Measurements from ENCODE around the gene PRR35.

PRR35 gene

GRCh38 chr16:574021-574760 lies 14.0 kb downstream of the PRR35 start:
- Histone ChIP-seq H3K27me3 (ENCODE audit: control insufficient read depth in 1 of 2, insufficient read depth in 2 of 2, low read length in 2 of 2) (no peaks in the 10 kb centered on the region), H3K27ac (ENCODE audit: low read depth, low read length) (no peak overlapping the region), H3K4me3 (ENCODE audit: low read depth in 1 of 2, low read length in 2 of 2) (no peak overlapping the region), H3K36me3 (ENCODE audit: control insufficient read depth in 1 of 2, insufficient read depth in 2 of 2, low read length in 2 of 2) (peaks cover 0 to 12% of the 10 kb centered on the region in 2 donors), H3K9me3 (ENCODE audit: control insufficient read depth in 1 of 2, low read length in 2 of 2) (no peaks in the 10 kb centered on the region), H3K4me1 (ENCODE audit: control insufficient read depth in 1 of 2, insufficient read depth in 2 of 2, low read length in 2 of 2) (peaks cover 4 to 11% of the 10 kb centered on the region in 2 donors), H3K9ac (ENCODE audit: low read depth in 1 of 2, low read length in 2 of 2) (no peak overlapping the region)

- H3K9ac ChIP-seq (ENCODE audit: low read depth in 1 of 2, low read length in 2 of 2): no peak overlapping the region
- H3K27me3 ChIP-seq (ENCODE audit: control insufficient read depth in 1 of 2, insufficient read depth in 2 of 2, low read length in 2 of 2): no peaks in the 10 kb centered on the region
- no peak overlapping the region for H3K27ac ChIP-seq (ENCODE audit: low read depth, low read length)
- H3K4me3 ChIP-seq (ENCODE audit: low read depth in 1 of 2, low read length in 2 of 2): no peak overlapping the region
- peaks cover 0 to 12% of the 10 kb centered on the region in 2 donors for H3K36me3 ChIP-seq (ENCODE audit: control insufficient read depth in 1 of 2, insufficient read depth in 2 of 2, low read length in 2 of 2)
- no peaks in the 10 kb centered on the region for H3K9me3 ChIP-seq (ENCODE audit: control insufficient read depth in 1 of 2, low read length in 2 of 2)
- peaks cover 0 to 7% of the 10 kb centered on the region in 2 donors for H3K4me1 ChIP-seq (ENCODE audit: control insufficient read depth in 1 of 2, insufficient read depth in 2 of 2, low read length in 2 of 2)
Observed at GRCh38 chr16:575354-576196, 15.4 kb downstream of the PRR35 start.

- no peak overlapping the region for H3K27ac ChIP-seq (ENCODE audit: low read depth, low read length)
- peaks cover 0 to 12% of the 10 kb centered on the region in 2 donors for H3K36me3 ChIP-seq (ENCODE audit: control insufficient read depth in 1 of 2, insufficient read depth in 2 of 2, low read length in 2 of 2)
- no peaks in the 10 kb centered on the region for H3K4me1 ChIP-seq (ENCODE audit: control insufficient read depth in 1 of 2, insufficient read depth in 2 of 2, low read length in 2 of 2)
- H3K27me3 ChIP-seq (ENCODE audit: control insufficient read depth in 1 of 2, insufficient read depth in 2 of 2, low read length in 2 of 2): no peaks in the 10 kb centered on the region
- no peak overlapping the region for H3K4me3 ChIP-seq (ENCODE audit: low read depth in 1 of 2, low read length in 2 of 2)
- peak overlapping the region in 1 of 2 donors; percentile 18 for H3K9ac ChIP-seq (ENCODE audit: low read depth in 1 of 2, low read length in 2 of 2)
- H3K9me3 ChIP-seq (ENCODE audit: control insufficient read depth in 1 of 2, low read length in 2 of 2): no peaks in the 10 kb centered on the region
Observed at GRCh38 chr16:576197-576822, 16.1 kb downstream of the PRR35 start.

- Histone ChIP-seq H3K36me3 (ENCODE audit: control insufficient read depth in 1 of 2, insufficient read depth in 2 of 2, low read length in 2 of 2) (peaks cover 0 to 12% of the 10 kb centered on the region in 2 donors), H3K4me1 (ENCODE audit: control insufficient read depth in 1 of 2, insufficient read depth in 2 of 2, low read length in 2 of 2) (no peaks in the 10 kb centered on the region), H3K9ac (ENCODE audit: low read depth in 1 of 2, low read length in 2 of 2) (peak overlapping the region in 1 of 2 donors; percentile 18), H3K9me3 (ENCODE audit: control insufficient read depth in 1 of 2, low read length in 2 of 2) (no peaks in the 10 kb centered on the region), H3K27ac (ENCODE audit: low read depth, low read length) (no peak overlapping the region), H3K4me3 (ENCODE audit: low read depth in 1 of 2, low read length in 2 of 2) (no peak overlapping the region), H3K27me3 (ENCODE audit: control insufficient read depth in 1 of 2, insufficient read depth in 2 of 2, low read length in 2 of 2) (no peaks in the 10 kb centered on the region)
Observed at GRCh38 chr16:576823-577201, 16.6 kb downstream of the PRR35 start.

- Histone ChIP-seq H3K4me1 (ENCODE audit: control insufficient read depth in 1 of 2, insufficient read depth in 2 of 2, low read length in 2 of 2) (no peaks in the 10 kb centered on the region), H3K4me3 (ENCODE audit: low read depth in 1 of 2, low read length in 2 of 2) (no peak overlapping the region), H3K27ac (ENCODE audit: low read depth, low read length) (no peak overlapping the region), H3K27me3 (ENCODE audit: control insufficient read depth in 1 of 2, insufficient read depth in 2 of 2, low read length in 2 of 2) (no peaks in the 10 kb centered on the region), H3K36me3 (ENCODE audit: control insufficient read depth in 1 of 2, insufficient read depth in 2 of 2, low read length in 2 of 2) (peaks cover 0 to 12% of the 10 kb centered on the region in 2 donors), H3K9ac (ENCODE audit: low read depth in 1 of 2, low read length in 2 of 2) (no peak overlapping the region), H3K9me3 (ENCODE audit: control insufficient read depth in 1 of 2, low read length in 2 of 2) (no peaks in the 10 kb centered on the region)
Observed at GRCh38 chr16:577796-578195, 17.6 kb downstream of the PRR35 start.

- no peak overlapping the region for H3K4me3 ChIP-seq (ENCODE audit: low read depth in 1 of 2, low read length in 2 of 2)
- H3K36me3 ChIP-seq (ENCODE audit: control insufficient read depth in 1 of 2, insufficient read depth in 2 of 2, low read length in 2 of 2): peaks cover 0 to 12% of the 10 kb centered on the region in 2 donors
- H3K9me3 ChIP-seq (ENCODE audit: control insufficient read depth in 1 of 2, low read length in 2 of 2): no peaks in the 10 kb centered on the region
- H3K27me3 ChIP-seq (ENCODE audit: control insufficient read depth in 1 of 2, insufficient read depth in 2 of 2, low read length in 2 of 2): no peaks in the 10 kb centered on the region
- no peak overlapping the region for H3K27ac ChIP-seq (ENCODE audit: low read depth, low read length)
- H3K9ac ChIP-seq (ENCODE audit: low read depth in 1 of 2, low read length in 2 of 2): no peak overlapping the region
- no peaks in the 10 kb centered on the region for H3K4me1 ChIP-seq (ENCODE audit: control insufficient read depth in 1 of 2, insufficient read depth in 2 of 2, low read length in 2 of 2)
Observed at GRCh38 chr16:578232-578869, 18.2 kb downstream of the PRR35 start.

GRCh38 chr16:578870-579405 lies 18.7 kb downstream of the PRR35 start:
- Histone ChIP-seq H3K9ac (ENCODE audit: low read depth in 1 of 2, low read length in 2 of 2) (no peak overlapping the region), H3K4me1 (ENCODE audit: control insufficient read depth in 1 of 2, insufficient read depth in 2 of 2, low read length in 2 of 2) (no peaks in the 10 kb centered on the region), H3K9me3 (ENCODE audit: control insufficient read depth in 1 of 2, low read length in 2 of 2) (no peaks in the 10 kb centered on the region), H3K27me3 (ENCODE audit: control insufficient read depth in 1 of 2, insufficient read depth in 2 of 2, low read length in 2 of 2) (no peaks in the 10 kb centered on the region), H3K4me3 (ENCODE audit: low read depth in 1 of 2, low read length in 2 of 2) (peak overlapping the region; percentile 22 to 60), H3K36me3 (ENCODE audit: control insufficient read depth in 1 of 2, insufficient read depth in 2 of 2, low read length in 2 of 2) (peaks cover 0 to 12% of the 10 kb centered on the region in 2 donors), H3K27ac (ENCODE audit: low read depth, low read length) (no peak overlapping the region)

- H3K4me3 ChIP-seq (ENCODE audit: low read depth in 1 of 2, low read length in 2 of 2): no peak overlapping the region
- H3K9ac ChIP-seq (ENCODE audit: low read depth in 1 of 2, low read length in 2 of 2): no peak overlapping the region
- no peaks in the 10 kb centered on the region for H3K4me1 ChIP-seq (ENCODE audit: control insufficient read depth in 1 of 2, insufficient read depth in 2 of 2, low read length in 2 of 2)
- no peaks in the 10 kb centered on the region for H3K9me3 ChIP-seq (ENCODE audit: control insufficient read depth in 1 of 2, low read length in 2 of 2)
- H3K27ac ChIP-seq (ENCODE audit: low read depth, low read length): no peak overlapping the region
- peaks cover 0 to 2% of the 10 kb centered on the region in 2 donors for H3K27me3 ChIP-seq (ENCODE audit: control insufficient read depth in 1 of 2, insufficient read depth in 2 of 2, low read length in 2 of 2)
- H3K36me3 ChIP-seq (ENCODE audit: control insufficient read depth in 1 of 2, insufficient read depth in 2 of 2, low read length in 2 of 2): peaks cover 0 to 4% of the 10 kb centered on the region in 2 donors
Observed at GRCh38 chr16:580141-580945, 20.1 kb downstream of the PRR35 start.

GRCh38 chr16:580946-581498 lies 20.8 kb downstream of the PRR35 start:
- Histone ChIP-seq H3K27ac (ENCODE audit: low read depth, low read length) (no peak overlapping the region), H3K36me3 (ENCODE audit: control insufficient read depth in 1 of 2, insufficient read depth in 2 of 2, low read length in 2 of 2) (no peaks in the 10 kb centered on the region), H3K4me1 (ENCODE audit: control insufficient read depth in 1 of 2, insufficient read depth in 2 of 2, low read length in 2 of 2) (no peaks in the 10 kb centered on the region), H3K4me3 (ENCODE audit: low read depth in 1 of 2, low read length in 2 of 2) (no peak overlapping the region), H3K9ac (ENCODE audit: low read depth in 1 of 2, low read length in 2 of 2) (no peak overlapping the region), H3K27me3 (ENCODE audit: control insufficient read depth in 1 of 2, insufficient read depth in 2 of 2, low read length in 2 of 2) (peaks cover 0 to 6% of the 10 kb centered on the region in 2 donors), H3K9me3 (ENCODE audit: control insufficient read depth in 1 of 2, low read length in 2 of 2) (no peaks in the 10 kb centered on the region)
